ENCODE data around the gene GNB1L.

GRCh38 chr22:19784384-19785175 is 70.1 kb downstream of the GNB1L start:
- TF ChIP-seq POLR2AphosphoS5 (IDR thresholded peaks at IDR 0.05) (no peak), CTCF (IDR thresholded peaks at IDR 0.05) (no peak)
